NT2/D1 (cell line): ENCODE measurements around the gene PPP1R15A.

Experiments
- SUZ12 ChIP-seq: IDR thresholded peaks from 2 replicates; pipeline ENCODE4 v1.6.1; 2011; ENCODE audit not compliant: insufficient read length, insufficient read depth; ENCODE audit errors: extremely low read depth
- YY1 ChIP-seq: IDR thresholded peaks from 2 replicates; pipeline ENCODE4 v1.6.1; 2011; ENCODE audit not compliant: insufficient read length, insufficient read depth
- ZNF274 ChIP-seq: IDR thresholded peaks from 2 replicates; pipeline ENCODE4 v1.6.1; 2011; ENCODE audit warnings: mild to moderate bottlenecking, low read depth, low read length

- TF ChIP-seq YY1: no peak
- no peak for TF ChIP-seq ZNF274
- TF ChIP-seq SUZ12: no peak
These were observed 29.4 kb upstream of the PPP1R15A start for GRCh38 chr19:48842789-48843162.
